Measurements from ENCODE around the gene OTX1. TPM values are rescaled to one million over a fixed set of nuclear protein-coding genes. Genes with fewer than 3 reads are reported as not detected.

Gene OTX1
- total RNA-seq, 1 experiment from 2014 or later, result 14.4 TPM

DNA sequence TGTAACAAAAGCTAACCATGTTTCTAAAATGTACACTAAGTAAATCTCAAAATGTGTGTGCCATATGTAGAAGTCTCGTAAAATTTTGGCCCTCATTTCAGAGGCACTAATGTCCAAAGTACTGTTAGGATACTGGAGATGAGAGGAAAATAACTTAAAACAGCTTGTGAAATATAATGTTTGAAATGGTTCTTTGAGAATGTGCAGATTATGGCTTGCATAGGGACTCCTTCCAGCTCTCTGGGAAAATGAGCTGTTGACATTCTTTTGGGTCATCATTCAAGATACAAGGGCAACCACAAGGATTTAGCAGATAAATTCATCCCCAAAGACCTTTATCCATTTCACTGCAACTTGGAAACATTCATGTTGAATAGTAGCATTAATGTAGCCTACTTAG, 38.1 kb upstream of the OTX1 start:
- ChIA-PET POLR2A (no interaction called here), CTCF (no interaction called here)
- TF ChIP-seq, protein P1, sequence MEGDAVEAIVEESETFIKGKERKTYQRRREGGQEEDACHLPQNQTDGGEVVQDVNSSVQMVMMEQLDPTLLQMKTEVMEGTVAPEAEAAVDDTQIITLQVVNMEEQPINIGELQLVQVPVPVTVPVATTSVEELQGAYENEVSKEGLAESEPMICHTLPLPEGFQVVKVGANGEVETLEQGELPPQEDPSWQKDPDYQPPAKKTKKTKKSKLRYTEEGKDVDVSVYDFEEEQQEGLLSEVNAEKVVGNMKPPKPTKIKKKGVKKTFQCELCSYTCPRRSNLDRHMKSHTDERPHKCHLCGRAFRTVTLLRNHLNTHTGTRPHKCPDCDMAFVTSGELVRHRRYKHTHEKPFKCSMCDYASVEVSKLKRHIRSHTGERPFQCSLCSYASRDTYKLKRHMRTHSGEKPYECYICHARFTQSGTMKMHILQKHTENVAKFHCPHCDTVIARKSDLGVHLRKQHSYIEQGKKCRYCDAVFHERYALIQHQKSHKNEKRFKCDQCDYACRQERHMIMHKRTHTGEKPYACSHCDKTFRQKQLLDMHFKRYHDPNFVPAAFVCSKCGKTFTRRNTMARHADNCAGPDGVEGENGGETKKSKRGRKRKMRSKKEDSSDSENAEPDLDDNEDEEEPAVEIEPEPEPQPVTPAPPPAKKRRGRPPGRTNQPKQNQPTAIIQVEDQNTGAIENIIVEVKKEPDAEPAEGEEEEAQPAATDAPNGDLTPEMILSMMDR (IDR thresholded peaks at IDR 0.05; ENCODE audit: insufficient read depth in 1 of 2, low read depth in 1 of 2, low read length in 1 of 2, severe bottlenecking in 1 of 2, unreplicated experiment in 1 of 2), result no peak
- Mint-ChIP-seq H3K4me1 (ENCODE audit: low read depth, unreplicated experiment) (no peaks in the 10 kb centered on the region), H3K27me3 (ENCODE audit: insufficient read depth, unreplicated experiment) (no peaks in the 10 kb centered on the region), H3K4me3 (ENCODE audit: unreplicated experiment) (no peak overlapping the region), H3K27ac (ENCODE audit: unreplicated experiment) (no peak overlapping the region), H3K36me3 (ENCODE audit: insufficient read depth, unreplicated experiment) (peaks cover 13% of the 10 kb centered on the region), H3K9me3 (ENCODE audit: unreplicated experiment) (no peaks in the 10 kb centered on the region)
- Histone ChIP-seq H3K27me3 (replicated peaks; ENCODE audit: control insufficient read depth, insufficient read depth, low read length) (no peaks in the 10 kb centered on the region), H3K4me3 (ENCODE audit: low read depth, low read length) (no peak overlapping the region), H3K36me3 (ENCODE audit: control insufficient read depth, insufficient read depth, low read length) (no peaks in the 10 kb centered on the region; the same call in 1 of the 2 replicates), H3K9me3 (no peaks in the 10 kb centered on the region), H3K4me1 (no peaks in the 10 kb centered on the region)
- BruUV-seq (replicated peaks), result no TSS peak
- no peak for DNase-seq
- intact Hi-C loops (cut with micrococcal nuclease; ENCODE audit: unreplicated experiment), result no loop called here

DNA sequence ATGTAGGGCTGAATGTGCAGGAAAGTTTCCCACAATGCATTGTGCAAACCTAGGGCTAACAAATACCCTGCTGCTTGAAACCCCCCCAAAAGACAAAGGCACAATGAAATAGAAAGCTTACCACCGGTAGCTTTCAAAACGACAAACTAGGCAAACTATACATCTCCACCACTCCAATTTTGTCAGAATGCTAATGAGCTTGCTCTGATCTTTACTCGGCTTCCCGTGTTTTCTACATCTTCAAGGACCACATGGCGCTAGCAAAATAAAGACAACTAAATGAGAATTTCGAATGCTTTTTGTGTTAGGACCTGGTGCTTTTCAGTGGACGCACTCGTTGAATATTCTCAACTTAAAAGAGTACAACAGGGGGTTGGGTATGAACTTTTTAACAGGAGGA, 37.2 kb upstream of the OTX1 start:
- no TSS peak for BruUV-seq (replicated peaks)
- H3K4me3 ChIP-seq (ENCODE audit: low read depth, low read length), result no peak overlapping the region
- no peak overlapping the region for H3K4me3 Mint-ChIP-seq (ENCODE audit: unreplicated experiment)
- H3K27ac Mint-ChIP-seq (ENCODE audit: unreplicated experiment), result no peak overlapping the region
- CTCF ChIA-PET, result no interaction called here
- no peaks in the 10 kb centered on the region; the same call in 1 of the 2 replicates for H3K36me3 ChIP-seq (ENCODE audit: control insufficient read depth, insufficient read depth, low read length)
- TF ChIP-seq, protein P1 (IDR thresholded peaks at IDR 0.05; ENCODE audit: insufficient read depth in 1 of 2, low read depth in 1 of 2, low read length in 1 of 2, severe bottlenecking in 1 of 2, unreplicated experiment in 1 of 2), result no peak
- H3K27me3 ChIP-seq (replicated peaks; ENCODE audit: control insufficient read depth, insufficient read depth, low read length), result no peaks in the 10 kb centered on the region
- H3K36me3 Mint-ChIP-seq (ENCODE audit: insufficient read depth, unreplicated experiment), result peaks cover 13% of the 10 kb centered on the region
- H3K9me3 Mint-ChIP-seq (ENCODE audit: unreplicated experiment), result no peaks in the 10 kb centered on the region
- no peaks in the 10 kb centered on the region for H3K4me1 ChIP-seq
- no peaks in the 10 kb centered on the region for H3K4me1 Mint-ChIP-seq (ENCODE audit: low read depth, unreplicated experiment)
- no peaks in the 10 kb centered on the region for H3K9me3 ChIP-seq
- POLR2A ChIA-PET, result no interaction called here
- H3K27me3 Mint-ChIP-seq (ENCODE audit: insufficient read depth, unreplicated experiment), result no peaks in the 10 kb centered on the region
- intact Hi-C loops (cut with micrococcal nuclease; ENCODE audit: unreplicated experiment), result no loop called here
- no peak for DNase-seq

DNA sequence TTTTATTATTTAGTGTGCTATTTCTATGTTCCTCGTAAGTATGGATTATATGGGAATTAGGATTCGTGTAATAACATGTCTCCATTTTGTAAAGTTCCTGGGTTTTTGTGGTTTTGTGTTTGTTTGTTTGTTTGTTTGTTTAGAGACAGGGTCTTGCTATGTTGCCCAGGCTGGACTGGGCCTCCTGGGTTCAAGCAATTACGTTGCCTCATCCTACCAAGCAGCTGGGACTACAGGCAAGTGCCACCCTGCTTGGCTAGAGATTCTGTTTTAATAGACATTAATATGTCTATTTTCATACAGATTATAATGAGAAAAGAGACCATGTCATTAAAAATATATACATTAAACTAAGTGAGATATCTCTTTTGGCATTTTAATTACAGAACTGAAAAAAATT, 35.2 kb upstream of the OTX1 start:
- Histone ChIP-seq H3K4me1 (no peaks in the 10 kb centered on the region), H3K4me3 (ENCODE audit: low read depth, low read length) (no peak overlapping the region), H3K27me3 (replicated peaks; ENCODE audit: control insufficient read depth, insufficient read depth, low read length) (no peaks in the 10 kb centered on the region), H3K36me3 (ENCODE audit: control insufficient read depth, insufficient read depth, low read length) (no peaks in the 10 kb centered on the region; the same call in 1 of the 2 replicates), H3K9me3 (no peaks in the 10 kb centered on the region)
- DNase-seq, result no peak
- H3K27ac Mint-ChIP-seq (ENCODE audit: unreplicated experiment), result no peak overlapping the region
- TF ChIP-seq, protein P1 (IDR thresholded peaks at IDR 0.05; ENCODE audit: insufficient read depth in 1 of 2, low read depth in 1 of 2, low read length in 1 of 2, severe bottlenecking in 1 of 2, unreplicated experiment in 1 of 2), result no peak
- H3K4me3 Mint-ChIP-seq (ENCODE audit: unreplicated experiment), result no peak overlapping the region
- ChIA-PET CTCF (no interaction called here), POLR2A (no interaction called here)
- peaks cover 13% of the 10 kb centered on the region for H3K36me3 Mint-ChIP-seq (ENCODE audit: insufficient read depth, unreplicated experiment)
- no TSS peak for BruUV-seq (replicated peaks)
- intact Hi-C loops (cut with micrococcal nuclease; ENCODE audit: unreplicated experiment), result no loop called here
- H3K9me3 Mint-ChIP-seq (ENCODE audit: unreplicated experiment), result no peaks in the 10 kb centered on the region
- no peaks in the 10 kb centered on the region for H3K4me1 Mint-ChIP-seq (ENCODE audit: low read depth, unreplicated experiment)
- H3K27me3 Mint-ChIP-seq (ENCODE audit: insufficient read depth, unreplicated experiment), result no peaks in the 10 kb centered on the region

Measured in Caco-2 (cell line).